Measurements from ENCODE around the gene ARHGDIG. TPM values are rescaled to one million over a fixed set of nuclear protein-coding genes. Genes with fewer than 3 reads are reported as not detected.

The ARHGDIG gene
- total and polyA plus RNA-seq, 4 donors: 0.08 TPM; not detected in 3

DNA sequence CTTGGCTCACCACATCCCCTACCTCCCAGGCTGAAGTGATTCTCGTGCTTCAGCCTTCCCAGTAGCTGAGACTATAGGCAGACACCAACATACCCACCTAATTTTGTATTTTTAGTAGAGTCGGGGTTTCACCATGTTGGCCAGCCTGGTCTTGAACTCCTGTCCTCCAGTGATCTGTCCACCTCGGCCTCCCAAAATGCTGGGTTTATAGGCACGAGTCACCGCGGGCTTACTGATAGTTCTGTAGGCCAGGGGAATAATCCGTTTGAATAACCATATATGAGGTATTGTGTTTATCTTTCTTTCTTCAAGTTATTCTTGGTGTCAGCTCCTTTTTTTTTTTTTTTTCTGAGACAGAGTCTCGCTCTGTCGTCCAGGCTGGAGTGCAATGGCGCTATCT is 38.1 kb upstream of the ARHGDIG start:
- 95% methylated on average over 10 of the region's 10 CpGs for WGBS
- H3K4me1 ChIP-seq (ENCODE audit: control insufficient read depth in 4 of 4, insufficient read depth in 4 of 4, low read length in 3 of 4): peaks cover 0 to 2% (median 0%) of the 10 kb centered on the region in 4 donors
- no peak for DNase-seq (ENCODE audit: low spot score)
- no peaks in the 10 kb centered on the region for H3K9me3 ChIP-seq (ENCODE audit: control insufficient read depth in 4 of 4, low read length in 3 of 4)
- no peak overlapping the region for H3K27ac ChIP-seq (ENCODE audit: low read depth in 1 of 2, low read length in 2 of 2)
- no peak overlapping the region for H3K4me3 ChIP-seq (ENCODE audit: low read depth in 1 of 3, low read length in 3 of 3)
- H3K36me3 ChIP-seq (ENCODE audit: control insufficient read depth in 4 of 4, insufficient read depth in 3 of 4, low read depth in 1 of 4, low read length in 3 of 4): peaks cover 0 to 6% (median 0%) of the 10 kb centered on the region in 4 donors
- H3K9ac ChIP-seq (ENCODE audit: low read depth in 1 of 2, low read length in 2 of 2): no peak overlapping the region
- no peaks in the 10 kb centered on the region for H3K27me3 ChIP-seq (ENCODE audit: control insufficient read depth in 4 of 4, insufficient read depth in 4 of 4, low read length in 3 of 4)
- TF ChIP-seq, protein P1, sequence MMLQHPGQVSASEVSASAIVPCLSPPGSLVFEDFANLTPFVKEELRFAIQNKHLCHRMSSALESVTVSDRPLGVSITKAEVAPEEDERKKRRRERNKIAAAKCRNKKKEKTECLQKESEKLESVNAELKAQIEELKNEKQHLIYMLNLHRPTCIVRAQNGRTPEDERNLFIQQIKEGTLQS (IDR thresholded peaks at IDR 0.05): no peak

DNA sequence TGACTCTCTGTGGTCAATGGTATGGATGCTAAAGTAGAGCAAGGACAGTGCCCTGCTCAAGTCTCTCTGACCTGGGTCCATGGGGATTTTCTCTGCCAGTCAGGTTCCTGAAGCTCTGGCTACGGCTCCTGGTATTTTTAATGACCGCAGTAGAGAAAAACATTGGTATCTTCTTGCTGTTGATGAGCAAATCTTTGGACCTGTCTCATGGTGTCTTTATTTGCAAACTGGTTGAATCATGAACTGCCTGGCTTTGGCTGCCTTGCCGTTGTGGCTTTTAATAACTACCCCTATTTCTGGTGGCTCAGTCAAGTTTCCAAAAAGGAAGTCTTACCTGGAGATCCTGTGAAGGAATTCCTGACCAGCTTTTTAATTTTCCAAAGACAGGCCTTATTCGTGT is 37.0 kb upstream of the ARHGDIG start:
- no peak overlapping the region for H3K4me3 ChIP-seq (ENCODE audit: low read depth in 1 of 3, low read length in 3 of 3)
- no peak overlapping the region for H3K27ac ChIP-seq (ENCODE audit: low read depth in 1 of 2, low read length in 2 of 2)
- H3K9me3 ChIP-seq (ENCODE audit: control insufficient read depth in 4 of 4, low read length in 3 of 4): no peaks in the 10 kb centered on the region
- 92% methylated on average over 4 of the region's 4 CpGs for WGBS
- H3K27me3 ChIP-seq (ENCODE audit: control insufficient read depth in 4 of 4, insufficient read depth in 4 of 4, low read length in 3 of 4): no peaks in the 10 kb centered on the region
- no peak overlapping the region for H3K9ac ChIP-seq (ENCODE audit: low read depth in 1 of 2, low read length in 2 of 2)
- DNase-seq (ENCODE audit: low spot score): no peak
- peaks cover 0 to 2% (median 0%) of the 10 kb centered on the region in 4 donors for H3K4me1 ChIP-seq (ENCODE audit: control insufficient read depth in 4 of 4, insufficient read depth in 4 of 4, low read length in 3 of 4)
- H3K36me3 ChIP-seq (ENCODE audit: control insufficient read depth in 4 of 4, insufficient read depth in 3 of 4, low read depth in 1 of 4, low read length in 3 of 4): peaks cover 0 to 2% (median 0%) of the 10 kb centered on the region in 4 donors
- TF ChIP-seq FOXA1 (IDR thresholded peaks at IDR 0.05) (no peak), REST (IDR thresholded peaks at IDR 0.05) (no peak), GABPA (IDR thresholded peaks at IDR 0.05 in 1 of 2, conservative IDR thresholded peaks at IDR 0.05 in 1 of 2) (no peak), JUND (IDR thresholded peaks at IDR 0.05) (no peak), HNF4G (IDR thresholded peaks at IDR 0.05) (no peak), MAX (IDR thresholded peaks at IDR 0.05) (no peak), EGR1 (IDR thresholded peaks at IDR 0.05; ENCODE audit: low read depth in 2 of 2) (no peak), NR2F2 (IDR thresholded peaks at IDR 0.05) (no peak)

GRCh38 chr16:245105-245504 is 35.3 kb upstream of the ARHGDIG start:
- peaks cover 0 to 3% (median 1%) of the 10 kb centered on the region in 4 donors for H3K36me3 ChIP-seq (ENCODE audit: control insufficient read depth in 4 of 4, insufficient read depth in 3 of 4, low read depth in 1 of 4, low read length in 3 of 4)
- no peak overlapping the region for H3K4me3 ChIP-seq (ENCODE audit: low read depth in 1 of 3, low read length in 3 of 3)
- H3K27ac ChIP-seq (ENCODE audit: low read depth in 1 of 2, low read length in 2 of 2): no peak overlapping the region
- 95% methylated on average over 9 of the region's 9 CpGs for WGBS
- H3K9ac ChIP-seq (ENCODE audit: low read depth in 1 of 2, low read length in 2 of 2): no peak overlapping the region
- peaks cover 0 to 2% (median 0%) of the 10 kb centered on the region in 4 donors for H3K4me1 ChIP-seq (ENCODE audit: control insufficient read depth in 4 of 4, insufficient read depth in 4 of 4, low read length in 3 of 4)
- DNase-seq (ENCODE audit: low spot score): no peak
- no peaks in the 10 kb centered on the region for H3K9me3 ChIP-seq (ENCODE audit: control insufficient read depth in 4 of 4, low read length in 3 of 4)
- no peaks in the 10 kb centered on the region for H3K27me3 ChIP-seq (ENCODE audit: control insufficient read depth in 4 of 4, insufficient read depth in 4 of 4, low read length in 3 of 4)
- no peak for TF ChIP-seq HNF4A (conservative IDR thresholded peaks at IDR 0.05)
- TF ChIP-seq REST (IDR thresholded peaks at IDR 0.05): no peak
- no peak for TF ChIP-seq GABPA (IDR thresholded peaks at IDR 0.05 in 1 of 2, conservative IDR thresholded peaks at IDR 0.05 in 1 of 2)
- TF ChIP-seq NR2F2 (IDR thresholded peaks at IDR 0.05): no peak
- TF ChIP-seq, protein P1 (IDR thresholded peaks at IDR 0.05): no peak
- no peak for TF ChIP-seq FOXA1 (IDR thresholded peaks at IDR 0.05)
- TF ChIP-seq MAX (IDR thresholded peaks at IDR 0.05): no peak
- TF ChIP-seq HNF4G (IDR thresholded peaks at IDR 0.05): no peak
- TF ChIP-seq RAD21 (IDR thresholded peaks at IDR 0.05): no peak
- TF ChIP-seq ZBTB33 (IDR thresholded peaks at IDR 0.05): no peak
- no peak for TF ChIP-seq YY1 (IDR thresholded peaks at IDR 0.05)
- no peak for TF ChIP-seq SP1 (IDR thresholded peaks at IDR 0.05)
- no peak for TF ChIP-seq EGR1 (IDR thresholded peaks at IDR 0.05; ENCODE audit: low read depth in 2 of 2)

All from liver (tissue), 9 donors.